PFSK-1 (cell line): ENCODE measurements around the gene IL21.

Experiments used
- FOXP2 ChIP-seq: optimal IDR thresholded peaks from 2 replicates; pipeline ENCODE3; 2011; ENCODE audit warnings: borderline replicate concordance, control low read depth, inconsistent platforms; ENCODE audit not compliant: insufficient read depth; ENCODE audit errors: extremely low read length, extremely low read depth
- POLR2AphosphoS5 ChIP-seq: IDR thresholded peaks from 2 replicates; pipeline ENCODE4 v1.6.1; 2012; ENCODE audit warnings: low read depth, mild to moderate bottlenecking, control low read depth, low read length, moderate library complexity
- REST ChIP-seq, 2 experiments: IDR thresholded peaks; 2 replicates each; pipeline versions ENCODE4 v1.6.1 to v1.8.0; 2011 to 2012; ENCODE audit warnings: low read depth in 2 of 2, low read length in 2 of 2, control low read depth in 1 of 2, inconsistent platforms in 1 of 2, mild to moderate bottlenecking in 1 of 2, moderate library complexity in 1 of 2; ENCODE audit not compliant: insufficient read depth in 1 of 2
- SIN3A ChIP-seq: IDR thresholded peaks from 2 replicates; pipeline ENCODE4 v1.6.1; 2012; ENCODE audit warnings: mild to moderate bottlenecking, low read length, moderate library complexity, borderline replicate concordance; ENCODE audit not compliant: insufficient read depth
- TAF1 ChIP-seq: IDR thresholded peaks from 2 replicates; pipeline ENCODE4 v1.6.1; 2012; ENCODE audit warnings: low read length, control low read depth, borderline replicate concordance; ENCODE audit not compliant: insufficient read depth

Gene IL21

GRCh38 chr4:122591196-122591595 is 29.7 kb downstream of the IL21 start:
- no peak for TF ChIP-seq FOXP2
- no peak for TF ChIP-seq TAF1
- TF ChIP-seq POLR2AphosphoS5, result no peak
- TF ChIP-seq REST (IDR thresholded peaks at IDR 0.05; ENCODE audit: insufficient read depth in 1 of 2, low read depth in 2 of 2, low read length in 2 of 2), result no peak
- TF ChIP-seq SIN3A, result no peak

GRCh38 chr4:122588453-122589238 is 32.2 kb downstream of the IL21 start:
- TF ChIP-seq POLR2AphosphoS5 (no peak), SIN3A (no peak), TAF1 (no peak), REST (IDR thresholded peaks at IDR 0.05; ENCODE audit: insufficient read depth in 1 of 2, low read depth in 2 of 2, low read length in 2 of 2) (no peak), FOXP2 (no peak)

- TF ChIP-seq REST (IDR thresholded peaks at IDR 0.05; ENCODE audit: insufficient read depth in 1 of 2, low read depth in 2 of 2, low read length in 2 of 2) (no peak), SIN3A (no peak), TAF1 (no peak), FOXP2 (no peak), POLR2AphosphoS5 (no peak)
Observed at GRCh38 chr4:122584519-122584918, 36.3 kb downstream of the IL21 start.

GRCh38 chr4:122583906-122584305 is 37.0 kb downstream of the IL21 start:
- no peak for TF ChIP-seq POLR2AphosphoS5
- TF ChIP-seq TAF1, result no peak
- no peak for TF ChIP-seq FOXP2
- TF ChIP-seq SIN3A, result no peak
- no peak for TF ChIP-seq REST (IDR thresholded peaks at IDR 0.05; ENCODE audit: insufficient read depth in 1 of 2, low read depth in 2 of 2, low read length in 2 of 2)
